ENCODE measurements around the gene CDK9.

DNA sequence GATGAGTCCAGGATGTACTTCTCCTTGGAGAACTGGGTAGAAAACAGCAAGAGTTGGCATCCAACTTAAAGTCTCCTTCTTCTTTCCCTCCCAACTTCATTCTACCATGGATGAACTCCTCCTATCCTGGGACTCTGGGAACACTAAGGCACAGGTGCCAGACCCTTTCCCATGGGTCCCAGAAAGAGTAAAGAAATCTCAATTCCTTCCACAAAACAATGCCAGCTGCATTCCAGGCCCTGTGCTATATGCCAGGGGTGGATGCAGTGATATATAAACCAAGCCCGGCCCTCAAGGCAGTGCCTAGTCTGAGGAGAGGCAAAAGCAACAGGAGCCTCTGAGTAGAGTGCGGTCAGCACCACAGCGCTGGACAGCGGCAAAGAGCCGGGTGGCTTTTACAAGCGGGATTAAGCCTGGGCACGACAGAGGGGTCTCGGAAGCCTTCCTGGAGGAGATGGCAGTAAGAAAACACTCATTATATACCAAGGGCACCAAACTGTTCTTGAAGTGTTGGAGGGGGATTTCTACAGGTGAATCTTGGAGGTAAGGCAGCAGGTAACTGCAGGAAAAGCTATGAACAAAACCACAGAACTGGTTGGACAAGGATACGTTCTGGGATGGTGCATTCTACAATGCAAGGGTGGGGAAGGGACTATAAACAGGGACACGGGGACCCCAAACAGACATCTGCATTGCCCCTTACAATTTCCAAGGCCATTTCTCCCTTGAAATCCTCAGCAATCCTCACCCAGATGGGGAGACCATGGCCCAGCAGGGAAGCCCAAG, 34.4 kb upstream of the CDK9 start:
- TF ChIP-seq, protein P1, sequence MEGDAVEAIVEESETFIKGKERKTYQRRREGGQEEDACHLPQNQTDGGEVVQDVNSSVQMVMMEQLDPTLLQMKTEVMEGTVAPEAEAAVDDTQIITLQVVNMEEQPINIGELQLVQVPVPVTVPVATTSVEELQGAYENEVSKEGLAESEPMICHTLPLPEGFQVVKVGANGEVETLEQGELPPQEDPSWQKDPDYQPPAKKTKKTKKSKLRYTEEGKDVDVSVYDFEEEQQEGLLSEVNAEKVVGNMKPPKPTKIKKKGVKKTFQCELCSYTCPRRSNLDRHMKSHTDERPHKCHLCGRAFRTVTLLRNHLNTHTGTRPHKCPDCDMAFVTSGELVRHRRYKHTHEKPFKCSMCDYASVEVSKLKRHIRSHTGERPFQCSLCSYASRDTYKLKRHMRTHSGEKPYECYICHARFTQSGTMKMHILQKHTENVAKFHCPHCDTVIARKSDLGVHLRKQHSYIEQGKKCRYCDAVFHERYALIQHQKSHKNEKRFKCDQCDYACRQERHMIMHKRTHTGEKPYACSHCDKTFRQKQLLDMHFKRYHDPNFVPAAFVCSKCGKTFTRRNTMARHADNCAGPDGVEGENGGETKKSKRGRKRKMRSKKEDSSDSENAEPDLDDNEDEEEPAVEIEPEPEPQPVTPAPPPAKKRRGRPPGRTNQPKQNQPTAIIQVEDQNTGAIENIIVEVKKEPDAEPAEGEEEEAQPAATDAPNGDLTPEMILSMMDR (IDR thresholded peaks at IDR 0.05) = no peak
- no peak for TF ChIP-seq POLR2A (IDR thresholded peaks at IDR 0.05)
